COLO829 (cell line): ENCODE data around the gene TMEM63A.

ENCODE experiments used
- DNase-seq: peaks from one replicate; pipeline ENCODE4 v3.0.0; 2012; ENCODE audit warnings: low spot score

The TMEM63A gene

GRCh38 chr1:225885336-225885735, 3.2 kb upstream of the TMEM63A start:
- no peak for DNase-seq

GRCh38 chr1:225883616-225884265, 1.6 kb upstream of the TMEM63A start:
- DNase-seq: no peak

- DNase-seq: no peak
Measured at GRCh38 chr1:225882694-225883615, 775 bp upstream of the TMEM63A start.

GRCh38 chr1:225881081-225881958, 860 bp downstream of the TMEM63A start:
- no peak for DNase-seq

GRCh38 chr1:225880636-225881035, 1.5 kb downstream of the TMEM63A start:
- DNase-seq: no peak

- DNase-seq: no peak
Measured at GRCh38 chr1:225880222-225880588, 2.0 kb downstream of the TMEM63A start.

GRCh38 chr1:225879521-225880221, 2.5 kb downstream of the TMEM63A start:
- peak; percentile 94 for DNase-seq

GRCh38 chr1:225878282-225878681, 3.9 kb downstream of the TMEM63A start:
- DNase-seq: no peak

- peak; percentile 88 for DNase-seq
Measured at GRCh38 chr1:225877580-225877979, 4.6 kb downstream of the TMEM63A start.

- no peak for DNase-seq
Measured at GRCh38 chr1:225876900-225877510, 5.2 kb downstream of the TMEM63A start.

- DNase-seq: no peak
Measured at GRCh38 chr1:225875044-225875815, 7.0 kb downstream of the TMEM63A start.

- DNase-seq: no peak
Measured at GRCh38 chr1:225874431-225874830, 7.7 kb downstream of the TMEM63A start.

GRCh38 chr1:225873281-225873850, 8.8 kb downstream of the TMEM63A start:
- no peak for DNase-seq

- DNase-seq: no peak
Measured at GRCh38 chr1:225872075-225872430, 10.1 kb downstream of the TMEM63A start.

GRCh38 chr1:225871359-225872074, 10.7 kb downstream of the TMEM63A start:
- DNase-seq: no peak

- DNase-seq: no peak
Measured at GRCh38 chr1:225870911-225871310, 11.3 kb downstream of the TMEM63A start.

- no peak for DNase-seq
Measured at GRCh38 chr1:225868631-225869330, 13.4 kb downstream of the TMEM63A start.

- DNase-seq: no peak
Measured at GRCh38 chr1:225866981-225867380, 15.2 kb downstream of the TMEM63A start.
